Measurements from ENCODE around the gene IGSF10. TPM values are rescaled to one million over a fixed set of nuclear protein-coding genes. Genes with fewer than 3 reads are reported as not detected.

Gene IGSF10
- total and polyA plus RNA-seq, 10 of the 15 experiments (the other 5 are each of a cell fraction or from before 2014, with no cell fraction given) = under 0.01 to 0.18 (median 0.03) TPM; not detected in 2

DNA sequence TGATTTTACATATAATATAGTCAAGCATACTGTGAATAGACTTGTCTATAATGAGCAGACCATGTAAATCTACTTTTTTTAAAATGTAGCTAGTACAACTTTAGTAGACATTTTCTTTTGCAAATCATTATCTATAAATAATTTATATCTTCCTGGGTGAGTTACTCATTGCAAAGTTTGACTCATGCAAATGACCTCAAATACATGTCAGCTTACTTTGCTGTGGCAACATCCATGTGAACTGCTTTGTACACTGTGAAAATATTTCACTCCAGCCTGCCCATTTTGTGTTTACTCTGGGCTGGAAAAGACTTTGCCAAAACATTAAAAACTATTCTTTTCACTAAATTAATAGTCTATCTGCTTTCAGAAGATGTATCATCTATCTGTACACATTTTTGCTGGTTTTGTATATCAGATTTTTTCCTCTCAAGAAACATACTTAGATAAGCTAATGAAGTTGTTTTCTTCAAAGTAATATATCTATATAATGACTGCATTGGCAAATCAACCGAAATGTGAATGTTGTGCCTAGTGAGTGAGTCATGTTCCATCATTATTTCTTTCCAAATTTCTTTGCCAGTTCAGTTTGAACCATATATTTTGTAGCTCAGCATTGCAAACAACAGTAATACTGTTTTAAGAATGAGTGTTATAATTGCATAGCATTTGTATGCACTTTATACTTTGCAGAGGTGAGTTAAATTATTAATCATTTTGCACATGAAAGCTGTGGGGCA lies 26.5 kb downstream of the IGSF10 start:
- POLR2A ChIA-PET = no interaction called here
- no peak for TF ChIP-seq CEBPB (IDR thresholded peaks at IDR 0.05; ENCODE audit: borderline replicate concordance in 1 of 2, low read depth in 2 of 2, low read length in 2 of 2)
- TF ChIP-seq CHD2 (IDR thresholded peaks at IDR 0.05; ENCODE audit: borderline replicate concordance, low read depth, low read length) = no peak
- TF ChIP-seq, protein P1, sequence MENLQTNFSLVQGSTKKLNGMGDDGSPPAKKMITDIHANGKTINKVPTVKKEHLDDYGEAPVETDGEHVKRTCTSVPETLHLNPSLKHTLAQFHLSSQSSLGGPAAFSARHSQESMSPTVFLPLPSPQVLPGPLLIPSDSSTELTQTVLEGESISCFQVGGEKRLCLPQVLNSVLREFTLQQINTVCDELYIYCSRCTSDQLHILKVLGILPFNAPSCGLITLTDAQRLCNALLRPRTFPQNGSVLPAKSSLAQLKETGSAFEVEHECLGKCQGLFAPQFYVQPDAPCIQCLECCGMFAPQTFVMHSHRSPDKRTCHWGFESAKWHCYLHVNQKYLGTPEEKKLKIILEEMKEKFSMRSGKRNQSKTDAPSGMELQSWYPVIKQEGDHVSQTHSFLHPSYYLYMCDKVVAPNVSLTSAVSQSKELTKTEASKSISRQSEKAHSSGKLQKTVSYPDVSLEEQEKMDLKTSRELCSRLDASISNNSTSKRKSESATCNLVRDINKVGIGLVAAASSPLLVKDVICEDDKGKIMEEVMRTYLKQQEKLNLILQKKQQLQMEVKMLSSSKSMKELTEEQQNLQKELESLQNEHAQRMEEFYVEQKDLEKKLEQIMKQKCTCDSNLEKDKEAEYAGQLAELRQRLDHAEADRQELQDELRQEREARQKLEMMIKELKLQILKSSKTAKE (IDR thresholded peaks at IDR 0.05; ENCODE audit: low read depth, poor library complexity, severe bottlenecking) = no peak
- TF ChIP-seq TBL1XR1 (IDR thresholded peaks at IDR 0.05; ENCODE audit: low read depth, low read length) = no peak
- TF ChIP-seq SREBF1 (IDR thresholded peaks at IDR 0.05; ENCODE audit: low read length) = no peak
- no peak for TF ChIP-seq NR2C1 (IDR thresholded peaks at IDR 0.05)
- no peak for TF ChIP-seq TCF12 (IDR thresholded peaks at IDR 0.05; ENCODE audit: low read depth, low read length)
- TF ChIP-seq, protein P2, sequence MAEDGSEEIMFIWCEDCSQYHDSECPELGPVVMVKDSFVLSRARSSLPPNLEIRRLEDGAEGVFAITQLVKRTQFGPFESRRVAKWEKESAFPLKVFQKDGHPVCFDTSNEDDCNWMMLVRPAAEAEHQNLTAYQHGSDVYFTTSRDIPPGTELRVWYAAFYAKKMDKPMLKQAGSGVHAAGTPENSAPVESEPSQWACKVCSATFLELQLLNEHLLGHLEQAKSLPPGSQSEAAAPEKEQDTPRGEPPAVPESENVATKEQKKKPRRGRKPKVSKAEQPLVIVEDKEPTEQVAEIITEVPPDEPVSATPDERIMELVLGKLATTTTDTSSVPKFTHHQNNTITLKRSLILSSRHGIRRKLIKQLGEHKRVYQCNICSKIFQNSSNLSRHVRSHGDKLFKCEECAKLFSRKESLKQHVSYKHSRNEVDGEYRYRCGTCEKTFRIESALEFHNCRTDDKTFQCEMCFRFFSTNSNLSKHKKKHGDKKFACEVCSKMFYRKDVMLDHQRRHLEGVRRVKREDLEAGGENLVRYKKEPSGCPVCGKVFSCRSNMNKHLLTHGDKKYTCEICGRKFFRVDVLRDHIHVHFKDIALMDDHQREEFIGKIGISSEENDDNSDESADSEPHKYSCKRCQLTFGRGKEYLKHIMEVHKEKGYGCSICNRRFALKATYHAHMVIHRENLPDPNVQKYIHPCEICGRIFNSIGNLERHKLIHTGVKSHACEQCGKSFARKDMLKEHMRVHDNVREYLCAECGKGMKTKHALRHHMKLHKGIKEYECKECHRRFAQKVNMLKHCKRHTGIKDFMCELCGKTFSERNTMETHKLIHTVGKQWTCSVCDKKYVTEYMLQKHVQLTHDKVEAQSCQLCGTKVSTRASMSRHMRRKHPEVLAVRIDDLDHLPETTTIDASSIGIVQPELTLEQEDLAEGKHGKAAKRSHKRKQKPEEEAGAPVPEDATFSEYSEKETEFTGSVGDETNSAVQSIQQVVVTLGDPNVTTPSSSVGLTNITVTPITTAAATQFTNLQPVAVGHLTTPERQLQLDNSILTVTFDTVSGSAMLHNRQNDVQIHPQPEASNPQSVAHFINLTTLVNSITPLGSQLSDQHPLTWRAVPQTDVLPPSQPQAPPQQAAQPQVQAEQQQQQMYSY (CRISPR knock-in tag; IDR thresholded peaks at IDR 0.05) = no peak
- no peak for TF ChIP-seq ESRRA (IDR thresholded peaks at IDR 0.05; ENCODE audit: low read length)
- no peak for TF ChIP-seq SUZ12 (IDR thresholded peaks at IDR 0.05; ENCODE audit: unreplicated experiment)
- TF ChIP-seq SRF (IDR thresholded peaks at IDR 0.05; ENCODE audit: low read depth in 2 of 2, low read length in 2 of 2) = no peak
- TF ChIP-seq, protein P3, sequence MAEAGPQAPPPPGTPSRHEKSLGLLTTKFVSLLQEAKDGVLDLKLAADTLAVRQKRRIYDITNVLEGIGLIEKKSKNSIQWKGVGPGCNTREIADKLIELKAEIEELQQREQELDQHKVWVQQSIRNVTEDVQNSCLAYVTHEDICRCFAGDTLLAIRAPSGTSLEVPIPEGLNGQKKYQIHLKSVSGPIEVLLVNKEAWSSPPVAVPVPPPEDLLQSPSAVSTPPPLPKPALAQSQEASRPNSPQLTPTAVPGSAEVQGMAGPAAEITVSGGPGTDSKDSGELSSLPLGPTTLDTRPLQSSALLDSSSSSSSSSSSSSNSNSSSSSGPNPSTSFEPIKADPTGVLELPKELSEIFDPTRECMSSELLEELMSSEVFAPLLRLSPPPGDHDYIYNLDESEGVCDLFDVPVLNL (IDR thresholded peaks at IDR 0.05; ENCODE audit: low read depth, low read length) = no peak
- no peak for TF ChIP-seq SREBF2 (IDR thresholded peaks at IDR 0.05; ENCODE audit: low read length)
- TF ChIP-seq ZNF384 (IDR thresholded peaks at IDR 0.05; ENCODE audit: borderline replicate concordance, low read depth, low read length) = no peak
- no peak for TF ChIP-seq ZSCAN29 (IDR thresholded peaks at IDR 0.05)
- no peak for TF ChIP-seq SPI1 (IDR thresholded peaks at IDR 0.05; ENCODE audit: borderline replicate concordance, insufficient read depth, low read depth, low read length)
- ATAC-seq (no peak), FAIRE-seq (no peak), DNase-seq (ENCODE audit: low read depth, low spot score) (no peak)
- H3K4me3 ChIP-seq = no peak overlapping the region
- 0% methylated on average over 1 of the region's 1 CpG for WGBS (ENCODE audit: insufficient coverage, insufficient replicate concordance, low lambda C conversion rate, missing lambda C conversion rate)
- H3K79me2 ChIP-seq (ENCODE audit: control insufficient read depth, insufficient read depth, low read length) = no peaks in the 10 kb centered on the region
- no TSS peak for BruUV-seq (replicated peaks)
- no peaks in the 10 kb centered on the region for H3K9me3 ChIP-seq (replicated peaks; ENCODE audit: control insufficient read depth, insufficient read depth, low read length)
- no peak overlapping the region for H3K4me2 ChIP-seq (ENCODE audit: control insufficient read depth, insufficient read depth)
- CTCF ChIA-PET = interaction anchor here (0.7 to 1.6 kb wide), 3 partner anchors 10 to 55 kb away, joined by 3 to 9 read pairs (median 3); no protein-coding TSS in a partner anchor
- no peaks in the 10 kb centered on the region for H3K4me1 ChIP-seq (ENCODE audit: control insufficient read depth, insufficient read depth, low read length)
- RAD21 ChIA-PET (ENCODE audit: unreplicated experiment) = interaction anchor here (0.6 to 1.2 kb wide), 2 partner anchors 51 to 281 kb away, joined by 3 read pairs; partner anchors contain the start of gene P2RY12
- no peak overlapping the region for H3K9ac ChIP-seq (ENCODE audit: control insufficient read depth, insufficient read depth, low read length)
- in situ Hi-C loops (cut with MboI) = loop anchor here (10.0 kb wide), 1 partner anchor 400 kb away; no protein-coding TSS in a partner anchor
- H3K27ac ChIP-seq (ENCODE audit: control insufficient read depth, insufficient read depth) = no peak overlapping the region
- SMC1A ChIA-PET (ENCODE audit: uncharacterized antibody, unreplicated experiment) = interaction anchor here (1.0 to 1.9 kb wide), 5 partner anchors 50 to 515 kb away, joined by 3 to 7 read pairs (median 3); partner anchors contain the start of gene P2RY12
- no peak overlapping the region for H2AFZ ChIP-seq (ENCODE audit: control insufficient read depth, low read depth, low read length)
- H3K36me3 ChIP-seq (ENCODE audit: control insufficient read depth in 2 of 2, insufficient read depth in 2 of 2, low read length in 1 of 2) = no peaks in the 10 kb centered on the region
- H3K27me3 ChIP-seq (replicated peaks in 1 of 2; ENCODE audit: control insufficient read depth in 2 of 2, insufficient read depth in 2 of 2, low read length in 1 of 2) = no peaks in the 10 kb centered on the region
- intact Hi-C loops (cut with micrococcal nuclease; ENCODE audit: unreplicated experiment) = no loop called here
- H4K20me1 ChIP-seq (ENCODE audit: control insufficient read depth, insufficient read depth) = no peaks in the 10 kb centered on the region
